Loucy (cell line): ENCODE results near the gene PDGFD.
A peak's percentile ranks its signal among the peaks of the same experiment; 100 is the strongest.

Experiments
- H2AFZ ChIP-seq: fragments of 200-600 bp; sonication (generic); 2 replicates; pipeline ENCODE4 v1.6.0; 2016; ENCODE audit warnings: antibody characterized with exemption, mild to moderate bottlenecking, low read length, moderate library complexity
- H3F3A ChIP-seq: fragments of 200-600 bp; 2 replicates; pipeline ENCODE4 v1.6.0; 2016; ENCODE audit warnings: antibody characterized with exemption, low read depth, mild to moderate bottlenecking
- H3K27me3 ChIP-seq: fragments of 200-600 bp; sonication (generic); 2 replicates; pipeline ENCODE4 v1.6.1; 2014; ENCODE audit warnings: low read length, mild to moderate bottlenecking; ENCODE audit not compliant: insufficient read depth, poor library complexity, severe bottlenecking
- H3K36me3 ChIP-seq: fragments of 200-600 bp; sonication (generic); 2 replicates; pipeline ENCODE4 v1.6.1; 2016; ENCODE audit warnings: low read length; ENCODE audit not compliant: insufficient read depth
- H3K4me1 ChIP-seq: fragments of 200-600 bp; sonication (generic); 2 replicates; pipeline ENCODE4 v1.5.1; 2014; ENCODE audit warnings: low read length, mild to moderate bottlenecking; ENCODE audit not compliant: insufficient read depth, poor library complexity, severe bottlenecking
- H3K4me2 ChIP-seq: fragments of 200-600 bp; sonication (generic); 2 replicates; pipeline ENCODE4 v1.6.0; 2014; ENCODE audit warnings: antibody characterized with exemption, low read length, low read depth, mild to moderate bottlenecking; ENCODE audit not compliant: poor library complexity, severe bottlenecking
- H3K4me3 ChIP-seq: fragments of 200-600 bp; sonication (generic); 2 replicates; pipeline ENCODE4 v1.5.1; 2014; ENCODE audit warnings: low read length, mild to moderate bottlenecking, mixed read lengths; ENCODE audit not compliant: poor library complexity, severe bottlenecking
- H3K79me2 ChIP-seq: fragments of 200-600 bp; sonication (generic); 2 replicates; pipeline ENCODE4 v1.6.1; 2014; ENCODE audit warnings: low read length; ENCODE audit not compliant: insufficient read depth
- H3K9ac ChIP-seq: fragments of 200-600 bp; sonication (generic); 2 replicates; pipeline ENCODE4 v1.6.0; 2014; ENCODE audit warnings: mild to moderate bottlenecking, low read depth, low read length, moderate library complexity; ENCODE audit not compliant: poor library complexity, severe bottlenecking
- H3K9me2 ChIP-seq: fragments of 200-600 bp; sonication (generic); replicated peaks from 2 replicates; pipeline ENCODE4 v1.6.1; 2016; ENCODE audit warnings: low read depth, low read length, mixed read lengths
- H3K9me3 ChIP-seq: fragments of 200-600 bp; sonication (generic); 2 replicates; pipeline ENCODE4 v1.6.1; 2014; ENCODE audit warnings: mild to moderate bottlenecking, antibody characterized with exemption, low read length, low read depth; ENCODE audit not compliant: insufficient read depth
- H4K20me1 ChIP-seq: fragments of 200-600 bp; sonication (generic); 2 replicates; pipeline ENCODE4 v1.6.0; 2014; ENCODE audit warnings: antibody characterized with exemption, low read length, mild to moderate bottlenecking; ENCODE audit not compliant: insufficient read depth, poor library complexity, severe bottlenecking
- CTCF ChIP-seq: fragments of 200-600 bp; sonication (generic); conservative IDR thresholded peaks from 2 replicates; pipeline ENCODE4 v1.5.1; 2014; ENCODE audit warnings: mild to moderate bottlenecking, antibody characterized with exemption, low read length
- EZH2phosphoT487 ChIP-seq: fragments of 200-600 bp; IDR thresholded peaks from 2 replicates; pipeline ENCODE4 v1.6.1; 2018; ENCODE audit warnings: antibody characterized with exemption, mild to moderate bottlenecking, moderate library complexity, borderline replicate concordance

Gene PDGFD

DNA sequence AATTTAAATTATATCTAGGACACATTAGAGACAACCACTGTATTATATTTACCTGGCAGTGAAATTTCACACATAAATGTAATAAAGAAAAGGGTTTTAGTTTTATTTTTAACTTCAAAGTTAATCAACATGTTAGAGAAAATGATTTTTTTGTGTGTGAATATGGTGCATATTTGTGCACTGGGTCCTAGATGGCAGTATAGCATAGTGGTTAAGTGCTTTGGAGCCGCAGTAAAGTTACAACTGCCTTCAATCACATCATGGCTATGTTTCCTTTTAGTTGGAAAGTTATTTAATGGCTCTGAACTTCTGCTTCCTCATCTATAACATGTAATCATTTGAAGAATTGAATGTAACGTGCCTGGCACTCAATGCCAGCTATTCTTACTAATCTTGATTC is 236.4 kb downstream of the PDGFD start:
- Histone ChIP-seq H3K9me3 (no peaks in the 10 kb centered on the region), H3K27me3 (no peaks in the 10 kb centered on the region), H3K4me1 (no peaks in the 10 kb centered on the region), H3K9ac (no peak overlapping the region), H4K20me1 (no peaks in the 10 kb centered on the region), H3K4me3 (no peak overlapping the region), H2AFZ (no peak overlapping the region), H3K36me3 (no peaks in the 10 kb centered on the region), H3K9me2 (no peaks in the 10 kb centered on the region), H3K4me2 (no peak overlapping the region), H3K79me2 (no peaks in the 10 kb centered on the region), H3F3A (no peaks in the 10 kb centered on the region)
- TF ChIP-seq CTCF (peak; percentile 62), EZH2phosphoT487 (no peak)

- no peak overlapping the region for H3K4me2 ChIP-seq
- no peaks in the 10 kb centered on the region for H3K9me3 ChIP-seq
- no peaks in the 10 kb centered on the region for H3K36me3 ChIP-seq
- H3K9me2 ChIP-seq, result no peaks in the 10 kb centered on the region
- no peak for TF ChIP-seq CTCF
- no peak for TF ChIP-seq EZH2phosphoT487
- no peak overlapping the region for H2AFZ ChIP-seq
- H3F3A ChIP-seq, result no peaks in the 10 kb centered on the region
- no peaks in the 10 kb centered on the region for H3K27me3 ChIP-seq
- no peaks in the 10 kb centered on the region for H3K4me1 ChIP-seq
- no peaks in the 10 kb centered on the region for H3K79me2 ChIP-seq
- no peak overlapping the region for H3K4me3 ChIP-seq
- no peaks in the 10 kb centered on the region for H4K20me1 ChIP-seq
- H3K9ac ChIP-seq, result no peak overlapping the region
Observed at GRCh38 chr11:103926990-103927389, 237.0 kb downstream of the PDGFD start.

GRCh38 chr11:103924166-103925013 is 239.6 kb downstream of the PDGFD start:
- no peaks in the 10 kb centered on the region for H3K9me2 ChIP-seq
- H4K20me1 ChIP-seq, result no peaks in the 10 kb centered on the region
- no peak overlapping the region for H3K4me3 ChIP-seq
- no peaks in the 10 kb centered on the region for H3K9me3 ChIP-seq
- 0 out of 2 replicates have a peak overlapping the region, but pooled peaks have one; percentile 8 for H2AFZ ChIP-seq
- H3K27me3 ChIP-seq, result no peaks in the 10 kb centered on the region
- H3K79me2 ChIP-seq, result no peaks in the 10 kb centered on the region
- H3K4me2 ChIP-seq, result no peak overlapping the region
- no peak for TF ChIP-seq EZH2phosphoT487
- no peak for TF ChIP-seq CTCF
- no peaks in the 10 kb centered on the region for H3F3A ChIP-seq
- H3K36me3 ChIP-seq, result no peaks in the 10 kb centered on the region
- no peak overlapping the region for H3K9ac ChIP-seq
- no peaks in the 10 kb centered on the region for H3K4me1 ChIP-seq
